ENCODE data around the gene CDH2. TPM values are rescaled to one million over a fixed set of nuclear protein-coding genes. Genes with fewer than 3 reads are reported as not detected.

Gene CDH2
- polyA plus RNA-seq, 1 donor (not counting 4 experiments of a cell fraction or from before 2014, with no cell fraction given): 0.46 TPM

GRCh38 chr18:27985832-27986231, 191.1 kb downstream of the CDH2 start:
- H3K79me2 ChIP-seq (ENCODE audit: control insufficient read depth, insufficient read depth, low read length): no peaks in the 10 kb centered on the region
- no peak overlapping the region for H3K4me3 ChIP-seq (ENCODE audit: control insufficient read depth in 2 of 3, extremely low read depth in 1 of 3, insufficient read depth in 2 of 3, low read depth in 1 of 3, low read length in 3 of 3)
- no peak overlapping the region for H3K4me2 ChIP-seq (ENCODE audit: control insufficient read depth, extremely low read depth, insufficient read depth, low read depth, low read length)
- no peak overlapping the region for H2AFZ ChIP-seq (ENCODE audit: control insufficient read depth, low read length)
- no peaks in the 10 kb centered on the region for H3K9me1 ChIP-seq (ENCODE audit: control insufficient read depth, extremely low read depth, insufficient read depth, low read length)
- H4K20me1 ChIP-seq (ENCODE audit: control insufficient read depth, extremely low read depth, insufficient read depth, low read length): no peaks in the 10 kb centered on the region
- no peak overlapping the region for H3K9ac ChIP-seq (ENCODE audit: control insufficient read depth, extremely low read depth, insufficient read depth, low read length)
- no peak overlapping the region for H3K27ac ChIP-seq (ENCODE audit: control insufficient read depth, insufficient read depth, low read length)
- no peaks in the 10 kb centered on the region for H3K4me1 ChIP-seq (ENCODE audit: control insufficient read depth, extremely low read depth, insufficient read depth, low read length)
- no peaks in the 10 kb centered on the region for H3K36me3 ChIP-seq (ENCODE audit: control insufficient read depth in 2 of 2, extremely low read depth in 1 of 2, insufficient read depth in 2 of 2, low read length in 2 of 2)
- DNase-seq (ENCODE audit: low read depth, low spot score) (no peak), FAIRE-seq (no peak)
- no peaks in the 10 kb centered on the region for H3K27me3 ChIP-seq (ENCODE audit: control insufficient read depth, extremely low read depth, insufficient read depth, low read length)
- TF ChIP-seq EZH2 (IDR thresholded peaks at IDR 0.05; ENCODE audit: low read length): no peak
- no peak for TF ChIP-seq CTCF (optimal IDR thresholded peaks at IDR 0.05 in 1 of 3, IDR thresholded peaks at IDR 0.05 in 1 of 3, conservative IDR thresholded peaks at IDR 0.05 in 1 of 3; ENCODE audit: extremely low read depth in 1 of 3, insufficient read depth in 2 of 3, low read length in 3 of 3)
- H3K9me3 ChIP-seq (ENCODE audit: control insufficient read depth, low read depth, low read length): no peaks in the 10 kb centered on the region
- dilution Hi-C loops (cut with MboI; ENCODE audit: extremely low pct_ligation_motif_present, low sequenced_read_pairs): no loop called here

- no peak overlapping the region for H3K4me2 ChIP-seq (ENCODE audit: control insufficient read depth, extremely low read depth, insufficient read depth, low read depth, low read length)
- TF ChIP-seq EZH2 (IDR thresholded peaks at IDR 0.05; ENCODE audit: low read length) (no peak), CTCF (optimal IDR thresholded peaks at IDR 0.05 in 1 of 3, IDR thresholded peaks at IDR 0.05 in 1 of 3, conservative IDR thresholded peaks at IDR 0.05 in 1 of 3; ENCODE audit: extremely low read depth in 1 of 3, insufficient read depth in 2 of 3, low read length in 3 of 3) (no peak)
- no peaks in the 10 kb centered on the region for H3K36me3 ChIP-seq (ENCODE audit: control insufficient read depth in 2 of 2, extremely low read depth in 1 of 2, insufficient read depth in 2 of 2, low read length in 2 of 2)
- H3K27me3 ChIP-seq (ENCODE audit: control insufficient read depth, extremely low read depth, insufficient read depth, low read length): no peaks in the 10 kb centered on the region
- FAIRE-seq (no peak), DNase-seq (ENCODE audit: low read depth, low spot score) (no peak)
- H3K4me3 ChIP-seq (ENCODE audit: control insufficient read depth in 2 of 3, extremely low read depth in 1 of 3, insufficient read depth in 2 of 3, low read depth in 1 of 3, low read length in 3 of 3): no peak overlapping the region
- H3K9me3 ChIP-seq (ENCODE audit: control insufficient read depth, low read depth, low read length): no peaks in the 10 kb centered on the region
- H4K20me1 ChIP-seq (ENCODE audit: control insufficient read depth, extremely low read depth, insufficient read depth, low read length): no peaks in the 10 kb centered on the region
- H3K79me2 ChIP-seq (ENCODE audit: control insufficient read depth, insufficient read depth, low read length): no peaks in the 10 kb centered on the region
- no peak overlapping the region for H2AFZ ChIP-seq (ENCODE audit: control insufficient read depth, low read length)
- dilution Hi-C loops (cut with MboI; ENCODE audit: extremely low pct_ligation_motif_present, low sequenced_read_pairs): no loop called here
- no peaks in the 10 kb centered on the region for H3K9me1 ChIP-seq (ENCODE audit: control insufficient read depth, extremely low read depth, insufficient read depth, low read length)
- H3K4me1 ChIP-seq (ENCODE audit: control insufficient read depth, extremely low read depth, insufficient read depth, low read length): no peaks in the 10 kb centered on the region
- no peak overlapping the region for H3K9ac ChIP-seq (ENCODE audit: control insufficient read depth, extremely low read depth, insufficient read depth, low read length)
- H3K27ac ChIP-seq (ENCODE audit: control insufficient read depth, insufficient read depth, low read length): no peak overlapping the region
Observed at GRCh38 chr18:27983780-27984179, 193.2 kb downstream of the CDH2 start.

Data from keratinocyte (primary cell).